ENCODE data around the gene RDH12.

The RDH12 gene

DNA sequence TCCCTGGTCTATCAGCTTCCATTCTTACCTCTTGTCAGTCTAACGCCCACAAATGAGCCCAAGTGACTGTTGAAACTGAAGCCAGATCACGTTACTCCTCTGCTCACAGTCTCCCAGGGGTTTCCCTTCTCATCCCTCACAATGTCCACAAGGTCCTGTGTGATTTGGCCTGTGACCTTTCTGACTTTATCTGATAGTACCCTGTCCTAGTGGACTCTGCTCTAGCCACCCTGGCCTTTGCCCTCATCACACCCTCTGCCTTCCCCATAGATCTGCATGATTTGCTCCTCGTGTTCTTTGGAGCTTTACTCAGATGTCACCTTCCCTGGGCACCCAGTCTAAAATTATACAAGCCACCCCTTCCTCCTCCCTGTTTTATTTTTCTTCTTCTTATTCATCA, 55.5 kb downstream of the RDH12 start:
- TF ChIP-seq, protein P1, sequence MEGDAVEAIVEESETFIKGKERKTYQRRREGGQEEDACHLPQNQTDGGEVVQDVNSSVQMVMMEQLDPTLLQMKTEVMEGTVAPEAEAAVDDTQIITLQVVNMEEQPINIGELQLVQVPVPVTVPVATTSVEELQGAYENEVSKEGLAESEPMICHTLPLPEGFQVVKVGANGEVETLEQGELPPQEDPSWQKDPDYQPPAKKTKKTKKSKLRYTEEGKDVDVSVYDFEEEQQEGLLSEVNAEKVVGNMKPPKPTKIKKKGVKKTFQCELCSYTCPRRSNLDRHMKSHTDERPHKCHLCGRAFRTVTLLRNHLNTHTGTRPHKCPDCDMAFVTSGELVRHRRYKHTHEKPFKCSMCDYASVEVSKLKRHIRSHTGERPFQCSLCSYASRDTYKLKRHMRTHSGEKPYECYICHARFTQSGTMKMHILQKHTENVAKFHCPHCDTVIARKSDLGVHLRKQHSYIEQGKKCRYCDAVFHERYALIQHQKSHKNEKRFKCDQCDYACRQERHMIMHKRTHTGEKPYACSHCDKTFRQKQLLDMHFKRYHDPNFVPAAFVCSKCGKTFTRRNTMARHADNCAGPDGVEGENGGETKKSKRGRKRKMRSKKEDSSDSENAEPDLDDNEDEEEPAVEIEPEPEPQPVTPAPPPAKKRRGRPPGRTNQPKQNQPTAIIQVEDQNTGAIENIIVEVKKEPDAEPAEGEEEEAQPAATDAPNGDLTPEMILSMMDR (conservative IDR thresholded peaks at IDR 0.05; ENCODE audit: control insufficient read depth, insufficient read depth, low read depth, low read length), result no peak
- DNase-seq (ENCODE audit: low read depth), result no peak

DNA sequence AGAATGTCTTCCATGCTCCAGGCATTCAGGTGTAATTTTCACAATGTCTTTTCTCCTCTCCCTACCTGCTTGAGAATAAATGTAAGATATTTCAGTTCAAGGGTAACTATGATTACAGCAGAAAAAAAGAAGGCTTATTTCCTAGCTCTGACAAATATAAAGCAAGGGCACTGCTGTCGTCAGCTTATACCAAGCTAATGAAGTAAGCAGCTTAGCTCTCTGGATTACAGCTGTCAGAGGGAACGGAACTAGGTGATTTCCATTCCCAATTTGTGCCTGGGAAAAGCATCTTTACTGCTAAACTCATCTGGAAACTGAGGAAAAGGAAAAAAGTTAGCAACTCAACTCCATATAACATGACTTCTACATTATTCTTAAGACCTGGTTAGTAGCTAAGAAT, 58.2 kb downstream of the RDH12 start:
- TF ChIP-seq, protein P1 (conservative IDR thresholded peaks at IDR 0.05; ENCODE audit: control insufficient read depth, insufficient read depth, low read depth, low read length), result no peak
- no peak for DNase-seq (ENCODE audit: low read depth)
- H3K4me3 ChIP-seq (ENCODE audit: control insufficient read depth, low read depth, low read length), result no peak overlapping the region

More for the DNA sequence above, 55.5 kb downstream of the RDH12 start:
- H3K4me3 ChIP-seq (ENCODE audit: control insufficient read depth, low read depth, low read length), result no peak overlapping the region

DNA sequence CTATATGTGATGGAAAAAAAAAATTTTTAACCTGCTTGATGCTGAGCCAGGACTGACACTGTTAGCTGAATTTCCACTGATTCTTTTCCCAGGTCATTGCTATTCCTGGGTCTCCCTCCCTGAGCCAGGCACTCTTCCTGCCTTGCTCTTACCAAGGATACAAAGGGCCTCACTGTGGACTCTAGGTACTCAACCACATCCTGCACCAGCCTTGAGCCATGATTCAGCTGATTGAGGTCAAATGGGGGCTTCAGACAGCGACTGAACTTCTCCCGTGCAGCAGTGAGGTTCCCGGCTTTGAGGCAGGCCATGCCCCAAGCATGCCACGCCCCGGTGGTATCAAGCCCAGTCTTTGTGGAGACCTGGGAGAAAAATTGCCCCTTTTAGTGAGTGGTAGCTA, 60.4 kb downstream of the RDH12 start:
- no peak overlapping the region for H3K4me3 ChIP-seq (ENCODE audit: control insufficient read depth, low read depth, low read length)
- DNase-seq (ENCODE audit: low read depth), result no peak

DNA sequence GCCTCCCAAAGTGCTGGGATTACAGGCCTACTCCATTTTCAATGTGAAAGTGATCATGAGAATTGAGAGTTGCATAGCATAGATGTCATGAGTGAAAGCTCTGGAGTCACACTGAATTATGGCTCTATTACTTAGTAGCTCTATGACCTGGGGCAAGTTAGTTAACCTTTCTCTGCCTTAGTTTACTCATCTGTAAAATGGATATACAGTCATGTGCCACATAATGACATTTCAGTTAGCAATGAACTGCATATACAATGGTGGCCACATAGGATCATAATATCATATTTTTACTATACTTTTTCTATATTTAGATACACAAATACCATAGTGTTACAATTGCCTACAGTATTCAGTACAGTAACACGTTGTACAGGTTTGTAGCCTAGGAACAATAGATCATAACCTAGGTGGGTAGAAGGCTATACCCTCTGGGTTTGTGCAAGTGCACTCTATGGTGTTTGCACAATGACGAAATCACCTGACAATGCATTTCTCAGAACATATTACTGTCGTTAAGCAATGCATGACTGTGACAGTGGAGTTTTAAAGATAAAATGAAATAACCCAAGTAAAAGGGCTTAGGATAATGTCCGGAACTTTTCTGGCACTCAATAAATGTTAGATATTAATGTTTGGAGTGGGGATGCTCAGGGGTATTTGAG, 61.6 kb downstream of the RDH12 start:
- TF ChIP-seq, protein P1 (conservative IDR thresholded peaks at IDR 0.05; ENCODE audit: control insufficient read depth, insufficient read depth, low read depth, low read length), result no peak
- H3K4me3 ChIP-seq (ENCODE audit: control insufficient read depth, low read depth, low read length), result no peak overlapping the region
- DNase-seq (ENCODE audit: low read depth), result no peak

More for the DNA sequence above, 60.4 kb downstream of the RDH12 start:
- TF ChIP-seq, protein P1 (conservative IDR thresholded peaks at IDR 0.05; ENCODE audit: control insufficient read depth, insufficient read depth, low read depth, low read length), result no peak

DNA sequence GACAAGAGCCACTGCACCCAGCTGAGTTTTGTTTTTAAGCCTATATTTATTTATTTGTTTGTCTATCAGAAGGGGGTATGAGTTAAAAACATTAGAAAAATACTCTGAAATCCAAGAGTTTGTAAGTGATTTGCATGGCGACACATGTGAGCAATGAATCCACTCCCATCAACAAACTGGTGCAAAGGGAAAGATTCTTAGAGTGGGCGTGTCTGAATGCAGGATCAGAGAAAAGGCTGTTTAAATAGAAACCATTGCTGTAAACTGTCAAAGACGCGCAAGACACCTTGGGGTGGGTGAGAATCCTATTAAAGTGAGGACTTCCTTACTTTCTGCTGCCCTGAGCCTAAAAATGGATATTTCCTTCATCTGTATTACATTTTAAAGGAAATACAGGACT, 62.8 kb downstream of the RDH12 start:
- TF ChIP-seq, protein P1 (conservative IDR thresholded peaks at IDR 0.05; ENCODE audit: control insufficient read depth, insufficient read depth, low read depth, low read length), result no peak
- no peak for DNase-seq (ENCODE audit: low read depth)
- H3K4me3 ChIP-seq (ENCODE audit: control insufficient read depth, low read depth, low read length), result no peak overlapping the region

DNA sequence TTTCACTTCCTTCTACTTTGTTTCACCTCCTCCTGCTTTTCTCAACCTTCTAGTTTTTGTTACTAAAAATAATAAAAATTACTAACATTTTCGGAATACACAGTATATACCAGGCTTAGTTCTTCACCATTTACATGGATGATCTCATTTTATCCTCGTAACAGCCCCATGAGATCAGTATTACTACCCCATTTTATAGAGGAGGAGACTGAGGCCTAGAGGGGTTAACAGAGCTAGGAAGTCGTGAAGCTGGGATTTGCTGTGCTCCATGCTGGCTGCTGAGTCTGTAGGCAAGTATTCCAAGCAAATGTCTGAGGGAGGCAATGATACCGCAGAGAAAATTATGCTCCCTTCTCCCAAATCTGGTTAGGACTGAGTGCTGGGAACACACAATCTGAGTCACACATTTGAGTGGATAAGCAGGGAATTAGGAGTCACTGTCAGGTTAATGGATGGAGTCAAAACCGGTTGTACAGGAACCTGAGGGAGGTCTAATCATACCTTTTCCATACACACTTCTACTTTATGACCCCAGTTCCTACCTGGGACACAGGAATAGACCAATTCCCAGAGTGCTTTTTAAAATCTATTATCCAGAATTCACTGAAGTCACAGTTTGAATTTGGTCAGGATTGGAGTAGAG, 63.6 kb downstream of the RDH12 start:
- DNase-seq (ENCODE audit: low read depth), result no peak
- H3K4me3 ChIP-seq (ENCODE audit: control insufficient read depth, low read depth, low read length), result no peak overlapping the region
- TF ChIP-seq, protein P1 (conservative IDR thresholded peaks at IDR 0.05; ENCODE audit: control insufficient read depth, insufficient read depth, low read depth, low read length), result no peak

Measured in fibroblast of mammary gland (primary cell).